ENCODE data around the gene SLCO3A1.

DNA sequence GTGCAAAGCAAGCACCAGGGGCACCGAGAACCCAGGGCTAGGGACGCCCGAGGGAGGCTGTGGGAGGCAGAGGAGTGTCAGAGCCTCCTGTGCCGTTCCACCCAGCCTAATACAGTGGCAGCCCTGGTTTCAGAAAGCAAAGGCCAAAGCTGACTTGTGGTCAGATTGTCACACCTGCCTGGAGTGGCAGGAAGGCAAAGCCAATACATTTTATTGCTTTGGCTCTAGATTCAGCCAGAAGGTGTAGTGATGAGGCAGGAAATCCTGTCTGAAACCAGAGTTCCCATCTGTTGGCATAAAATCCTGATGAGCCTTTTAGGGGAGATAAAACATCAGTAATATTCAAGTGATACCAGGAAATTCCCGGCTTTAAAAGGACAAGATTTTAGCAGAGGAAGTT lies 168.3 kb downstream of the SLCO3A1 start:
- TF ChIP-seq POLR2AphosphoS5 (IDR thresholded peaks at IDR 0.05): no peak
- TF ChIP-seq POLR2A (IDR thresholded peaks at IDR 0.05): no peak
- TF ChIP-seq, protein P1, sequence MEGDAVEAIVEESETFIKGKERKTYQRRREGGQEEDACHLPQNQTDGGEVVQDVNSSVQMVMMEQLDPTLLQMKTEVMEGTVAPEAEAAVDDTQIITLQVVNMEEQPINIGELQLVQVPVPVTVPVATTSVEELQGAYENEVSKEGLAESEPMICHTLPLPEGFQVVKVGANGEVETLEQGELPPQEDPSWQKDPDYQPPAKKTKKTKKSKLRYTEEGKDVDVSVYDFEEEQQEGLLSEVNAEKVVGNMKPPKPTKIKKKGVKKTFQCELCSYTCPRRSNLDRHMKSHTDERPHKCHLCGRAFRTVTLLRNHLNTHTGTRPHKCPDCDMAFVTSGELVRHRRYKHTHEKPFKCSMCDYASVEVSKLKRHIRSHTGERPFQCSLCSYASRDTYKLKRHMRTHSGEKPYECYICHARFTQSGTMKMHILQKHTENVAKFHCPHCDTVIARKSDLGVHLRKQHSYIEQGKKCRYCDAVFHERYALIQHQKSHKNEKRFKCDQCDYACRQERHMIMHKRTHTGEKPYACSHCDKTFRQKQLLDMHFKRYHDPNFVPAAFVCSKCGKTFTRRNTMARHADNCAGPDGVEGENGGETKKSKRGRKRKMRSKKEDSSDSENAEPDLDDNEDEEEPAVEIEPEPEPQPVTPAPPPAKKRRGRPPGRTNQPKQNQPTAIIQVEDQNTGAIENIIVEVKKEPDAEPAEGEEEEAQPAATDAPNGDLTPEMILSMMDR (IDR thresholded peaks at IDR 0.05): no peak
